HG03280 (cell line): ENCODE results near the gene DERA.
"Not testable (repeated sequence)": the region's sequence is repeated elsewhere in the genome, so short reads cannot be mapped to it uniquely, and the experiment has no call there.

Source experiments
- ATAC-seq: cut with Tn5 transposase; IDR thresholded peaks from one replicate; pipeline ENCODE4 v1.9.1; 2021; ENCODE audit warnings: mild to moderate bottlenecking, moderate library complexity; ENCODE audit not compliant: unreplicated experiment

Gene DERA

GRCh38 chr12:15910864-15911721, at the start of gene DERA:
Gene DERA (plus strand): TSS chr12:15911332. CDS start chr12:15911384, 52 bp downstream.
- ATAC-seq, result peak; percentile 89

DNA sequence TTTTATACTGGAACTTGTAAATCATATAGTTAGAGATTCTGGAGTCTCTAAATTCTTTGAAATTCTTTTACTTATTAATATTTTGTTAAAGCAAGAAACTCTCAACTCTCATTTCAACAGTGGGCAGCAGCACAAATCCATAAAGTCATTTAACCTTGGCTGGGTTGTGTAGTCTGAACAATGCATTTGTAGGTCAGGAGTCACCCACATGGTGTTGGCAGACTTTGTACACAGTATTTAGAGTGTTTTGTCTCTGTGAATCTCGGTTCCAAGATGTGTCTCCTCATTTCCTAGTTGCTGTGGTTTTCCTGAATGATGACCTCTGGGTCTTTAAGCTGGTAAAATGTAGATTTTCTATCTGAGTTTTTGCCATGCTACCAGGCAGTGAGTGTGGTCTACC, 49.7 kb upstream of the DERA start:
- no peak for ATAC-seq

GRCh38 chr12:15862840-15863239, 48.3 kb upstream of the DERA start:
- no peak for ATAC-seq

- no peak for ATAC-seq
These were observed 47.8 kb upstream of the DERA start for GRCh38 chr12:15863372-15863771.

DNA sequence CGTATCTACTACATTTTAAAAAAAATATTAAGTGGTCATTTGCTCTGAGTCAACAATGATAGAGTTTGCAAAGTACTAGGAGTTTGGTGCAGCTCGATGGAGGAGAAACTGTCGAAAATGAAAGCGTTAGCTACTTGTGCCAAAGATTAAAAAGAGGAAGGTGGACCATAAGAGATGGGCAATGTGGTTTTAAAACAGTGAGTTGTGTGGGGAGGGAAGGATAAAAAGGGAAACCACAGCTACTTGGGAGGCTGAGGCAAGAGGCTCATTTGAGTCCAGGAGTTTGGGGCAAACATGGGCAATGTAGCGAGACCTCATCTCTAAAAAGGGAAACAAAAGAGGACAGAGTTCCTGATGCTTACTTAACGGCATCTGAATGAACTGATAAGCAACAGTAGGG, 47.1 kb upstream of the DERA start:
- peak; percentile 79 for ATAC-seq

- ATAC-seq, result no peak
These were observed 42.9 kb upstream of the DERA start for GRCh38 chr12:15868186-15868585.

- no peak for ATAC-seq
These were observed 37.6 kb upstream of the DERA start for GRCh38 chr12:15873556-15873955.

DNA sequence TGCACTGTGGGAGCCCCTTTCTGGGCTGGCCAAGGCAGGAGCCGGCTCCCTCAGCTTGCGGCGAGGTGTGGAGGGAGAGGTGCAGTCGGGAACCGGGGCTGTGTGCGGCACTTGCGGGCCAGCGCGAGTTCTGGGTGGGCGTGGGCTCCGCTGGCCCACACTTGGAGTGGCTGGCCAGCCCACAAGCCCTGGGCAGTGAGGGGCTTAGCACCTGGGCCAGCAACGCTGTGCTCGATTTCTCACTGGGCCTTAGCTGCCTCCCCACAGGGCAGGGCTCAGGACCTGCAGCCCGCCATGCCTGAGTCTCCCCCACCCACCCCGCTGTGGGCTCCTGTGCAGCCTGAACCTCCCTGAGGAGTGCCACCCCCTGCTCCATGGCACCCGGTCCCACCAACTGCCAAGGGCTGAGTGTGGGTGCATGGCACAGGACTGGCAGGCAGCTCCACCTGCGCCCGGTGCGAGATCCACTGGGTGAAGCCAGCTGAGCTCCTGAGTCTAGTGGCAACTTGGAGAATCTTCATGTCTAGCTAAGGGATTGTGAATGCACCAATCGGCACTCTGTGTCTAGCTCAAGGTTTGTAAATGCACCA, 36.5 kb upstream of the DERA start:
- not testable (repeated sequence) for ATAC-seq

DNA sequence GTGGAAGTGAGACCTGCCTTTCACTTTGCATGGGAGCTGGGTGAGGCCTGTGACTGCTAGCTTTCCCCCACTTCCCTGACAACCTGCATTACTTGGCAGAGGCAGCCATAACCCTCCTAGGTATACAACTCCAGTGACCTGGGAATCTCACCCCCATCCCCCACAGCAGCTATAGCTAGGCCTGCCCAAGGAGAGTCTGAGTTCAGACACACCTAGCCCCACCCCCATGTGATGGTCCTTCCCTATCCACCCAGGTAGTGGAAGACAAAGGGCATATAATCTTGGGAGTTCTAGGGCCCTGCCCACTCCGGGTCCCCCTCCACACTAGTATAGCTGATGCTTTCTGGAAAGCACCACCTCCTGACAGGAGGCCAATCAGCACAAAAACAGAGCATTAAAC, 35.3 kb upstream of the DERA start:
- ATAC-seq, result no peak

GRCh38 chr12:15879413-15879812, 31.7 kb upstream of the DERA start:
- ATAC-seq, result no peak

DNA sequence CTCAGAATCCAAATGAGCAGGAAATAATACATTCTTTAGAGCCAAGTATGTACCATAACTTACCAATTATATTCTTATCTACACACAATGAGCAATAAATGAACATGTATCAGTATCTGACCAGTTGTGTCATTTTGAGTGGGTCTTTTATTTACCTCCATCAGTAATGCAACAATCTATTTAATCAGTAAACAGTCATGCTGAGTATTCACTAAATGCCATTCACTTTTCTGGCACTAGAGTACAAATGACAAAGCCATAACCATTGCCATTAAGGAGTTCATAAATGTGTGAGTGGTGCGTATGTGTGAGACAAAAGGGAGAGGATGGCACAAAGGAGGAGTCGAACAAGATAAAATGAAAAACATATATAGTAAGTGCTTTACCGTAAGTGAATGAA, 30.4 kb upstream of the DERA start:
- no peak for ATAC-seq

GRCh38 chr12:15882118-15882971, 28.8 kb upstream of the DERA start, which contains the start of gene STRAP:
Gene STRAP (plus strand): TSS chr12:15882387. CDS start chr12:15882708, 321 bp downstream.
- ATAC-seq, result peak; percentile 96

- no peak for ATAC-seq
These were observed 27.6 kb upstream of the DERA start for GRCh38 chr12:15883536-15883935.

- no peak for ATAC-seq
These were observed 24.6 kb upstream of the DERA start for GRCh38 chr12:15886372-15887042.

DNA sequence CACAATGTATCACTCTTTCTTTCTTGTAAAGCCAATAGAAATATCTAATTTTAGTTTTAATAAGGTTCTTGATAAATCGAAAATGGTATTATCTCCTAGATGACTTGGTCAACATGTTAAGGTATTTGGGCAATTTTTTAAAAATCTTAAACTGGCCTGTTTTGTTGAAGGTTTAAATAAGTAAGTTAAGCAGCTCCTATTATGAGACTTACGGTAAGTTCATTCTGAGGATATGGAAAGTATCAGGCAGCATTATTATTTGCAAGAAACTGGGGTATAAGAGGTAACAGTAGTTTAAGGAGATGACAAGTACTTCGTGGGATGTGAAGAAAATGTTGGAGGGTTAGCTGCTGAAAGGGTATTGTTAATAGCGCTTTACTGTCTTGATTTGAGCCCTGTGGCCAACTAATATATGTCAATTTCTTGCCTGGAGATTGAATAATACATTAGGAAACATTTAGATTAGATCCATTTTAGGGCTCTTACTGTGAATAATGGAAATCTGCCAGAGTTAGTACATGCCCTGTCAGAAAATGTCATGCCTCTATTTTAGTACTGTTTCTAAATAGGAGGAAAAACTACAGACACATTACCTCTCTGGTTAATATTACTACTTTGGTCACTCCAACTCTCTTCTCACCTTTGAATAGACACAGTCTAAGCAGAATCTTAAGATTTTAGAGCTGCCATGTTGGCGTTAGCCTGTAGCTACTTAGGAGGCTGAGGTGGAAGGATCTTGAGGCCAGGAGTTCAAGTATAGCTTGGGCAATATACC, 23.9 kb upstream of the DERA start:
- no peak for ATAC-seq

DNA sequence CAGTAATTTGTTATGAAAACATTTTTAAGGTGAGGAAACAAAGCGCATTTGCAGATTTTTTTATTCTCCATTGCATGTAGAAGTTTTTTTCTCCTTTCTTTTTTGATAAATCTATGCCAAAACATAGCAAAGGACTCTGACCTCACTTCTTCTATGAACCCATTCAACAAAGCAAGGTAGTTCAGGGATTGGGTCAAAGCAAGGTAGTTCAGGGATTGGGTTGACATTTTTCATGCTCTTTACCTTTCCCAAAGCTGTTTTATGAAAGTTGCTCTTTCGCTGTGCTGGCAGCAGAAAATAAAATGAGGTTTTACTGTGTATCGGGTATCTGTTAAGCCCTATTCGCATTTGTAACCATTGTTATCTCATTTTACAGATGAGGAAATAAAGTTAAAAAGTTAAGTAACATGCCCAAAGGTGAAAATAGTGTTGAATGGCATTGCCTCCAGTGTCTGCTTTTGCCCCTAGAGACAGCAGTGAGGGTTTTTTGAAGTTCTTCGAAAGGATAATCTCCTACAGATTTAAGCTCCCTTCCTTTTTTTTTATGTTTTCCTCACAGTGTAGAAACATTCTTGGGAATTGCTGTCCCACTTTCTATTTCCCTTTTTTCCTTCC, 18.4 kb upstream of the DERA start:
- no peak for ATAC-seq

DNA sequence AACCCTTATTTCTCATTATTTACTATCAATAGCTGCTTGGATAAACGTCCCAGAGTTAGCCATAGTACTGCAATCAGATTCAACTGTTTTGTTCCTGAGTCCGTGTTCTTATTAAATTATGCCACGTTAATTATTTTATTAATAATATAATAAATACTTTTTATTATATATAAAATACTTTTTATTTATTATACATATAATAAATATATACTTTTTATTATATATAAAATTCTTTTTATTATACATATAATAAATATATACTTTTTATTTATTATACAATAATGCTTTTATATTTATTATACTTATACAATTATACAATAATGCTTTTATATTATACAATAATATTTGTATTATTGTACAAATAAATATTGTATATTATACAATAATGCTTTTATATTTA, 17.9 kb upstream of the DERA start:
- ATAC-seq, result no peak

DNA sequence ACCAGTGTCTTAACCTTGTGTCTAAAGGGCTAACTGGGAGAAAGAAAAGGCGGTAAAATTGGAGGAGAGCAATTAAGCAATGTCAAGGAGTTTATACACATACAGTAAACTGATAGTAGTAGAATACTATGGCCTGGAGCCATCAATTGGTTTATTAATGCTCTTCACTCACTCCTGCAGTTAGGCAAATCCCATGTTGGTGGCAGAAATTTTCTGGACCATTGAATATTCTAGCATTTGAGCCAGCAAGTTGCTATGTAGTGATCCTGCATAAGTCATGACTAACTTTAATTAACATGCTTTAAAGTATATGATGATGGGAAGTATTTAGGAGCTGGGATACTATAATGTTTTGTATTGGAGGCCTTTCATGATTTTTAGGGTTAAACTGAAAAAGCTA, 14.3 kb upstream of the DERA start:
- no peak for ATAC-seq

DNA sequence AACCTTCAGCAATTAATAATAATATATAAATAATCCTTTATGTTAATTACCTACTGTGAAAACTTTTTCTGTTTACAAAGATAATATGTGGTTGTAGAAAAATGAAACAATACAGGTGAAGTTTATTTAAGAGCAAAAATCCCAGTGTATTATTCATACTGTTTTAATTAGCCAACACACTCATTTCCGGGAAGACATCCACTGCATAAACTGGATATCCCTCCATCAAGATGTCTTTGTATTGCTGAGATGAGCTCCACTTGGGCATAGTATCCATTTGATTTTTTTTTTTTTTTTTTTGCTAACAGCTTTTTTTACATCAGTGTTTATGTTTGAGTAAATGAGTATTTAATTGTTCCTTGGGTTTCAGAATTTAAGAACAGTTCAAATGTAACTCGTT, 13.7 kb upstream of the DERA start:
- no peak for ATAC-seq
